Measurements from ENCODE around the gene PRSS36. TPM values are rescaled to one million over a fixed set of nuclear protein-coding genes. Genes with fewer than 3 reads are reported as not detected.
A peak's percentile ranks its signal among the peaks of the same experiment; 100 is the strongest.
"Not testable (repeated sequence)": the region's sequence is repeated elsewhere in the genome, so short reads cannot be mapped to it uniquely, and the experiment has no call there.

The PRSS36 gene
- total RNA-seq, 1 experiment from 2014 or later, result 4.1 TPM

- no TSS peak for BruUV-seq (replicated peaks)
- DNase-seq, result peak in 1 of 2 experiments; percentile 32
- Histone ChIP-seq H3K27ac (no peak overlapping the region), H4K20me1 (ENCODE audit: insufficient read depth) (no peaks in the 10 kb centered on the region), H3K9me3 (ENCODE audit: insufficient read depth, low read depth) (no peaks in the 10 kb centered on the region), H3K9me2 (ENCODE audit: insufficient read depth) (no peaks in the 10 kb centered on the region), H3K4me2 (no peak overlapping the region), H3K4me1 (replicated peaks; ENCODE audit: insufficient read depth) (peaks cover 15% of the 10 kb centered on the region), H3K79me2 (ENCODE audit: low read depth) (peaks cover 15% of the 10 kb centered on the region), H3F3A (ENCODE audit: insufficient read depth, low read depth) (peaks cover 31% of the 10 kb centered on the region; the same call in 1 of the 2 replicates), H3K27me3 (ENCODE audit: insufficient read depth, low read depth) (no peaks in the 10 kb centered on the region), H3K36me3 (ENCODE audit: low read depth) (no peaks in the 10 kb centered on the region; the same call in 1 of the 2 replicates), H2AFZ (no peak overlapping the region), H3K4me3 (no peak overlapping the region)
- TF ChIP-seq EZH2 (IDR thresholded peaks at IDR 0.05; ENCODE audit: low read depth) (no peak), CTCF (conservative IDR thresholded peaks at IDR 0.05) (no peak)
- intact Hi-C loops (cut with micrococcal nuclease; ENCODE audit: unreplicated experiment), result loop anchor here (5.0 kb wide), 1 partner anchor 36 kb away; no protein-coding TSS in a partner anchor
- ChIA-PET CTCF (interaction anchor here (0.6 to 0.7 kb wide), 2 partner anchors 112 to 141 kb away, joined by 3 to 4 read pairs; no protein-coding TSS in a partner anchor), POLR2A (ENCODE audit: unreplicated experiment) (no interaction called here)
Measured at GRCh38 chr16:31106509-31107464, 43.1 kb downstream of the PRSS36 start.

- ChIA-PET CTCF (no interaction called here), POLR2A (ENCODE audit: unreplicated experiment) (no interaction called here)
- no peaks in the 10 kb centered on the region for H3K9me2 ChIP-seq (ENCODE audit: insufficient read depth)
- no peaks in the 10 kb centered on the region for H3K9me3 ChIP-seq (ENCODE audit: insufficient read depth, low read depth)
- peaks cover 31% of the 10 kb centered on the region; the same call in 1 of the 2 replicates for H3F3A ChIP-seq (ENCODE audit: insufficient read depth, low read depth)
- H4K20me1 ChIP-seq (ENCODE audit: insufficient read depth), result no peaks in the 10 kb centered on the region
- H2AFZ ChIP-seq, result peak overlapping the region; percentile 75
- H3K4me2 ChIP-seq, result peak overlapping the region; percentile 69
- H3K27ac ChIP-seq, result no peak overlapping the region
- H3K79me2 ChIP-seq (ENCODE audit: low read depth), result peaks cover 15% of the 10 kb centered on the region
- no TSS peak for BruUV-seq (replicated peaks)
- peak; percentile 47 to 93 for DNase-seq
- no peaks in the 10 kb centered on the region for H3K27me3 ChIP-seq (ENCODE audit: insufficient read depth, low read depth)
- H3K4me1 ChIP-seq (replicated peaks; ENCODE audit: insufficient read depth), result peaks cover 15% of the 10 kb centered on the region
- TF ChIP-seq CTCF (conservative IDR thresholded peaks at IDR 0.05), result peak; percentile 87
- TF ChIP-seq EZH2 (IDR thresholded peaks at IDR 0.05; ENCODE audit: low read depth), result no peak
- intact Hi-C loops (cut with micrococcal nuclease; ENCODE audit: unreplicated experiment), result loop anchor here (5.0 kb wide), 1 partner anchor 37 kb away; no protein-coding TSS in a partner anchor
- H3K36me3 ChIP-seq (ENCODE audit: low read depth), result no peaks in the 10 kb centered on the region
- H3K4me3 ChIP-seq, result peak overlapping the region; percentile 38; the same call in 1 of the 2 replicates
Measured at GRCh38 chr16:31105677-31106213, 44.1 kb downstream of the PRSS36 start.

- H3K36me3 ChIP-seq (ENCODE audit: low read depth); H3K4me3 ChIP-seq; BruUV-seq (replicated peaks); H2AFZ ChIP-seq; H4K20me1 ChIP-seq (ENCODE audit: insufficient read depth); H3K4me2 ChIP-seq; H3K27ac ChIP-seq; H3K9me3 ChIP-seq (ENCODE audit: insufficient read depth, low read depth); intact Hi-C loops (cut with micrococcal nuclease; ENCODE audit: unreplicated experiment); H3K79me2 ChIP-seq (ENCODE audit: low read depth); H3K27me3 ChIP-seq (ENCODE audit: insufficient read depth, low read depth); H3K4me1 ChIP-seq (replicated peaks; ENCODE audit: insufficient read depth); H3K9me2 ChIP-seq (ENCODE audit: insufficient read depth); DNase-seq: not testable (repeated sequence)
- H3F3A ChIP-seq (ENCODE audit: insufficient read depth, low read depth), result peaks cover 20% of the 10 kb centered on the region; the same call in 1 of the 2 replicates
- ChIA-PET CTCF (interaction anchor here (0.6 kb wide), 1 partner anchor 41 kb away, joined by 3 read pairs; no protein-coding TSS in a partner anchor), POLR2A (ENCODE audit: unreplicated experiment) (interaction anchor here (0.6 kb wide), 1 partner anchor 37 kb away, joined by 3 read pairs; no protein-coding TSS in a partner anchor)
Measured at GRCh38 chr16:31100876-31101641, 48.8 kb downstream of the PRSS36 start.

All from PC-9 (cell line).